Neuronal stem cell (in vitro differentiated cells): ENCODE results near the gene MDFIC.

ENCODE experiments used
- DNase-seq: peaks from one replicate; pipeline ENCODE4 v3.0.0-alpha.2; 2013; ENCODE audit warnings: low spot score
- H2AFZ ChIP-seq: one replicate; pipeline ENCODE4 v1.6.1; 2013; ENCODE audit warnings: mild to moderate bottlenecking, low read length, inconsistent platforms
- H2AK5ac ChIP-seq: 2 replicates; pipeline ENCODE4 v1.6.1; 2013; ENCODE audit warnings: low read depth, mild to moderate bottlenecking, inconsistent platforms, low read length, moderate library complexity, mixed read lengths
- H2BK120ac ChIP-seq: 2 replicates; pipeline ENCODE4 v1.6.1; 2013; ENCODE audit warnings: low read depth, mild to moderate bottlenecking, inconsistent platforms, low read length, moderate library complexity, mixed read lengths
- H2BK12ac ChIP-seq: one replicate; pipeline ENCODE4 v1.6.1; 2013; ENCODE audit warnings: low read length, inconsistent platforms
- H2BK15ac ChIP-seq: 2 replicates; pipeline ENCODE4 v1.6.1; 2013; ENCODE audit warnings: mild to moderate bottlenecking, low read length, inconsistent platforms, mixed read lengths
- H2BK5ac ChIP-seq: one replicate; pipeline ENCODE4 v1.6.1; 2013; ENCODE audit warnings: inconsistent platforms, mild to moderate bottlenecking, low read length, moderate library complexity
- H3K14ac ChIP-seq: one replicate; pipeline ENCODE4 v1.6.1; 2013; ENCODE audit warnings: low read length, inconsistent platforms
- H3K18ac ChIP-seq: 2 replicates; pipeline ENCODE4 v1.6.1; 2013; ENCODE audit warnings: low read length, inconsistent platforms
- H3K23ac ChIP-seq: 2 replicates; pipeline ENCODE4 v1.6.1; 2013; ENCODE audit warnings: low read depth, mild to moderate bottlenecking, mixed read lengths, low read length, inconsistent platforms; ENCODE audit not compliant: poor library complexity
- H3K27ac ChIP-seq: replicated peaks from 3 replicates; pipeline ENCODE4 v1.5.1; 2013; ENCODE audit warnings: low read length, inconsistent platforms
- H3K27me3 ChIP-seq, 3 experiments: 2 replicates each; pipeline ENCODE4 v1.6.1; 2013; ENCODE audit warnings: low read length in 3 of 3, mild to moderate bottlenecking in 2 of 3, inconsistent platforms in 1 of 3, low read depth in 1 of 3, mixed read lengths in 1 of 3, moderate library complexity in 1 of 3; ENCODE audit not compliant: control insufficient read depth in 3 of 3, insufficient read depth in 3 of 3
- H3K36me3 ChIP-seq, 2 donors: replicated peaks in 1 of 2; 2 replicates each; pipeline ENCODE4 v1.6.1; 2013; ENCODE audit warnings: low read length in 2 of 2; ENCODE audit not compliant: control insufficient read depth in 2 of 2, insufficient read depth in 2 of 2
- H3K4ac ChIP-seq: 2 replicates; pipeline ENCODE4 v1.6.1; 2013; ENCODE audit warnings: inconsistent platforms, mild to moderate bottlenecking, low read length, moderate library complexity
- H3K4me1 ChIP-seq, 2 donors: 1 replicate in 1 of 2; 2 replicates in 1 of 2; pipeline ENCODE4 v1.6.1; 2013; ENCODE audit warnings: low read length in 2 of 2, low read depth in 1 of 2; ENCODE audit not compliant: control insufficient read depth in 2 of 2, insufficient read depth in 1 of 2
- H3K4me2 ChIP-seq: one replicate; pipeline ENCODE4 v1.6.1; 2013; ENCODE audit warnings: mild to moderate bottlenecking, low read length, inconsistent platforms; ENCODE audit not compliant: insufficient read depth, poor library complexity, severe bottlenecking
- H3K4me3 ChIP-seq, 2 donors: 2 replicates each; pipeline ENCODE4 v1.5.1; 2013; ENCODE audit warnings: low read length in 2 of 2, mild to moderate bottlenecking in 2 of 2, inconsistent platforms in 1 of 2, moderate library complexity in 1 of 2
- H3K79me1 ChIP-seq: one replicate; pipeline ENCODE4 v1.6.1; 2013; ENCODE audit warnings: low read depth, mild to moderate bottlenecking, inconsistent platforms, low read length, moderate library complexity
- H3K9ac ChIP-seq: one replicate; pipeline ENCODE4 v1.6.1; 2013; ENCODE audit warnings: mild to moderate bottlenecking, low read depth, low read length, inconsistent platforms; ENCODE audit not compliant: poor library complexity
- H3K9me3 ChIP-seq, 2 donors: replicated peaks in 1 of 2; 2 replicates each; pipeline versions ENCODE3 to v1.6.1; 2013; ENCODE audit warnings: low read length in 2 of 2, mild to moderate bottlenecking in 2 of 2, inconsistent platforms in 1 of 2, low read depth in 1 of 2, mixed read lengths in 1 of 2, moderate library complexity in 1 of 2; ENCODE audit not compliant: control insufficient read depth in 2 of 2, insufficient read depth in 1 of 2
- H4K8ac ChIP-seq: one replicate; pipeline ENCODE4 v1.6.1; 2013; ENCODE audit warnings: low read depth, mild to moderate bottlenecking, inconsistent platforms, low read length, moderate library complexity
- H4K91ac ChIP-seq: one replicate; pipeline ENCODE4 v1.6.1; 2013; ENCODE audit warnings: low read length, low read depth, mild to moderate bottlenecking, inconsistent platforms; ENCODE audit not compliant: poor library complexity
- WGBS, 2 donors: extraction: QIAGEN DNeasy Blood & Tissue Kit; methylation state at CpG; one replicate each; pipeline ENCODE4 v1.1.7; 2013; ENCODE audit warnings: missing lambda C conversion rate in 2 of 2, mixed read lengths in 1 of 2; ENCODE audit not compliant: insufficient read length in 2 of 2, insufficient replicate concordance in 1 of 2; ENCODE audit errors: extremely low coverage in 2 of 2; 5-methylcytosine and 5-hydroxymethylcytosine counted together

Gene MDFIC

DNA sequence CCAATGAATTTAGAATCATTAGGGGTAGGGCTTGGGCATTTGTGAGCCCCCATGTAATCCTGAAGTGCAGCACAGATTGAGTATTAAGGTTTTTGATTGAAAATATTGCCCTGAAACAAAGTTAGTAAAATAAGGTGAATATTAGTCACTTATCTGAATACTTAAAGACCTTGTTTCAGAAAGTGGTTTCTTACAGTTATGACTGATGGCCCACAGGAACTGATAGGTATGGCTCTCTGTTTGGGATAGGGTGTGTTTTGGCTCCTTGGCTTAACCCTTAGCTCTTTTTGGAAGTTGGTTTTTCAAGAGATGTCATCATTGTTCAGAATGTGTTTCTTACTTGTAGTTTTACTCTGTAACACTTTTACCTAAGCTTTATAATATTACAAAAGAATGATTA is 34.8 kb downstream of the MDFIC start:
- H2AK5ac ChIP-seq = no peak overlapping the region
- H3K27me3 ChIP-seq = no peaks in the 10 kb centered on the region
- H3K36me3 ChIP-seq = no peaks in the 10 kb centered on the region
- no peak overlapping the region for H3K4me2 ChIP-seq
- H3K27ac ChIP-seq = no peak overlapping the region
- DNase-seq = no peak
- peaks cover 0 to 3% of the 10 kb centered on the region in 2 donors for H3K4me1 ChIP-seq
- H3K4me3 ChIP-seq = no peak overlapping the region
- no peak overlapping the region for H3K9ac ChIP-seq
- no peak overlapping the region for H3K14ac ChIP-seq
- no peak overlapping the region for H3K4ac ChIP-seq
- no peak overlapping the region for H3K23ac ChIP-seq
- H3K79me1 ChIP-seq = no peaks in the 10 kb centered on the region
- H2BK12ac ChIP-seq = no peak overlapping the region
- H2BK15ac ChIP-seq = no peak overlapping the region
- H2BK120ac ChIP-seq = no peak overlapping the region
- no peak overlapping the region for H4K8ac ChIP-seq
- no peak overlapping the region for H2BK5ac ChIP-seq
- H3K18ac ChIP-seq = no peak overlapping the region
- no peak overlapping the region for H2AFZ ChIP-seq
- H4K91ac ChIP-seq = no peak overlapping the region
- H3K9me3 ChIP-seq = no peaks in the 10 kb centered on the region

DNA sequence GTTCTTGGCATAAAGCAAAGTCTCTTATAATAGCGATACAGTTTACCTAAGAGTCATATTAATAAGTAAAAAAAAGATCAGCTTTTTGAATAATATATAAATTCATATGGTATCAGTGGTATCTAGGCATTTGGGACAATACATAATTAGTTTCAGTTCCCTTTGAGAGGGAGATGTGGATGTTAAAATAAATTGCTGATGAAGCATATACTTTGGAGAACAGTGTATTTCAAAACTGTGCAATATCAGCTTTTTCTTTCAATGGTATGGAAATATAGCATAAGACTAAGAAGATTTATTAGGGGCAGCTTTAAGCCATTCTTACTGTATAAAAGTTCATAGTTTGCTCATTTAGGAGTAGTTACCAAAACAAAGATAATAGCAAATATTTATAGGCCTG is 35.5 kb downstream of the MDFIC start:
- no peak overlapping the region for H3K4me3 ChIP-seq
- no peak overlapping the region for H2AFZ ChIP-seq
- H3K27me3 ChIP-seq = no peaks in the 10 kb centered on the region
- H4K8ac ChIP-seq = no peak overlapping the region
- H3K27ac ChIP-seq = no peak overlapping the region
- no peak overlapping the region for H3K18ac ChIP-seq
- no peak overlapping the region for H3K23ac ChIP-seq
- no peak overlapping the region for H3K4ac ChIP-seq
- no peaks in the 10 kb centered on the region for H3K9me3 ChIP-seq
- H3K9ac ChIP-seq = no peak overlapping the region
- no peaks in the 10 kb centered on the region for H3K36me3 ChIP-seq
- no peak overlapping the region for H4K91ac ChIP-seq
- no peak overlapping the region for H3K4me2 ChIP-seq
- peaks cover 0 to 3% of the 10 kb centered on the region in 2 donors for H3K4me1 ChIP-seq
- no peak overlapping the region for H2BK12ac ChIP-seq
- no peak overlapping the region for H2AK5ac ChIP-seq
- no CpG with 5 or more reads among the region's 1 CpG for WGBS, 2 donors
- no peak overlapping the region for H2BK120ac ChIP-seq
- H3K14ac ChIP-seq = no peak overlapping the region
- H3K79me1 ChIP-seq = no peaks in the 10 kb centered on the region
- no peak overlapping the region for H2BK15ac ChIP-seq
- no peak for DNase-seq
- no peak overlapping the region for H2BK5ac ChIP-seq

DNA sequence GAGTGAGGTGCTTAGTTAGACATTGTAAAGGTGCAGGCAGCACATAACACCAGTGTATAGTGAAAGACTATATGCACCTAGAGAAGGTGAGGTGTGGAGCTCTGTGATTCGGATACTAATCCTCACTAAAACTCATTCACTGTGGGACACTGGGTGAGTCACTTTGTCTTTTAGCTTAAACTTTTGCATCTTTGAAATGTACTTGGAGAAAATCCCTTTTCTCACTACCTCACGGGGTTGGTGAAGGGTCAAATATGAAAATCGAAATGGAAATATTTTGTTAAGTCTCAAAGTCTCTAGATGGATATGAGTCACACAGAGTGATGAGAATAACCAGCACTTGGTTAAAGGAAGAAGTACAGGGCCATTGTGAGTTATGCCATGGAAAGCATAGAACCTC is 38.0 kb downstream of the MDFIC start:
- Histone ChIP-seq H3K27me3 (no peaks in the 10 kb centered on the region), H2BK12ac (no peak overlapping the region), H3K4ac (no peak overlapping the region), H4K91ac (no peak overlapping the region), H3K18ac (no peak overlapping the region), H2BK15ac (no peak overlapping the region), H3K36me3 (no peaks in the 10 kb centered on the region), H2BK120ac (no peak overlapping the region), H4K8ac (no peak overlapping the region), H3K23ac (no peak overlapping the region), H3K4me1 (peaks cover 0 to 3% of the 10 kb centered on the region in 2 donors), H3K27ac (no peak overlapping the region), H3K14ac (no peak overlapping the region), H2BK5ac (no peak overlapping the region), H3K4me3 (no peak overlapping the region), H3K4me2 (no peak overlapping the region), H2AK5ac (no peak overlapping the region), H3K9ac (no peak overlapping the region), H3K9me3 (no peaks in the 10 kb centered on the region), H2AFZ (no peak overlapping the region), H3K79me1 (peaks cover 2% of the 10 kb centered on the region)
- WGBS, 2 donors = no CpG with 5 or more reads among the region's 3 CpGs
- no peak for DNase-seq

DNA sequence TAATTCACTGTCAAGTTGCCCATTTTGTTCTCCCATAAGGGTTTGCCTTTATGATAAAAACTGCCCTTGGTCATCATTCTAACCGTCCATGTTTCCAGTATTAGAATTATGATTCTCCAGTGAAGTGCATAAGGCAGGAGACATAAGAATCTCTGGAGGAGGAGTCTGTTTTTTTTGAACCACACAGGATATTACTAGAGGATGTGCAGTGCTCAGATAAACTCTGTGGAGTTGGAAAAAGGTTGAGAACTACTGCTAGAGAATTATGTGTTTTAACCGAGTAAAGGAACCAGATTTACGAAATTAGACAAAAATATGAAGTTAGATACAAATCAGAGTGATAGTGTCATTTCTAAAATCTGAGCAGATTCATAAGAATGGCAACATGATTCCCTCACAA is 40.5 kb downstream of the MDFIC start:
- H2BK12ac ChIP-seq = no peak overlapping the region
- H3K36me3 ChIP-seq = no peaks in the 10 kb centered on the region
- H2AFZ ChIP-seq = no peak overlapping the region
- no peak overlapping the region for H3K4me2 ChIP-seq
- no CpG with 5 or more reads among the region's 3 CpGs for WGBS, 2 donors
- H3K23ac ChIP-seq = no peak overlapping the region
- H3K4ac ChIP-seq = no peak overlapping the region
- DNase-seq = no peak
- H3K14ac ChIP-seq = no peak overlapping the region
- H4K91ac ChIP-seq = no peak overlapping the region
- no peak overlapping the region for H2BK5ac ChIP-seq
- H3K27me3 ChIP-seq = no peaks in the 10 kb centered on the region
- no peak overlapping the region for H2BK120ac ChIP-seq
- H3K9ac ChIP-seq = no peak overlapping the region
- H3K18ac ChIP-seq = no peak overlapping the region
- H3K4me3 ChIP-seq = no peak overlapping the region
- H3K4me1 ChIP-seq = peaks cover 0 to 3% of the 10 kb centered on the region in 2 donors
- H3K9me3 ChIP-seq = no peaks in the 10 kb centered on the region
- no peak overlapping the region for H4K8ac ChIP-seq
- peaks cover 2% of the 10 kb centered on the region for H3K79me1 ChIP-seq
- no peak overlapping the region for H2BK15ac ChIP-seq
- no peak overlapping the region for H3K27ac ChIP-seq
- no peak overlapping the region for H2AK5ac ChIP-seq
